Fibroblast of skin of left biceps (primary cell): ENCODE measurements around the gene SNRNP25.
"Not testable (repeated sequence)": the region's sequence is repeated elsewhere in the genome, so short reads cannot be mapped to it uniquely, and the experiment has no call there.

Experiments
- DNase-seq, 2 experiments: peaks; one replicate each; pipeline ENCODE4 v3.0.0-alpha.2; 2013; ENCODE audit warnings: low read depth in 2 of 2

SNRNP25 gene

DNA sequence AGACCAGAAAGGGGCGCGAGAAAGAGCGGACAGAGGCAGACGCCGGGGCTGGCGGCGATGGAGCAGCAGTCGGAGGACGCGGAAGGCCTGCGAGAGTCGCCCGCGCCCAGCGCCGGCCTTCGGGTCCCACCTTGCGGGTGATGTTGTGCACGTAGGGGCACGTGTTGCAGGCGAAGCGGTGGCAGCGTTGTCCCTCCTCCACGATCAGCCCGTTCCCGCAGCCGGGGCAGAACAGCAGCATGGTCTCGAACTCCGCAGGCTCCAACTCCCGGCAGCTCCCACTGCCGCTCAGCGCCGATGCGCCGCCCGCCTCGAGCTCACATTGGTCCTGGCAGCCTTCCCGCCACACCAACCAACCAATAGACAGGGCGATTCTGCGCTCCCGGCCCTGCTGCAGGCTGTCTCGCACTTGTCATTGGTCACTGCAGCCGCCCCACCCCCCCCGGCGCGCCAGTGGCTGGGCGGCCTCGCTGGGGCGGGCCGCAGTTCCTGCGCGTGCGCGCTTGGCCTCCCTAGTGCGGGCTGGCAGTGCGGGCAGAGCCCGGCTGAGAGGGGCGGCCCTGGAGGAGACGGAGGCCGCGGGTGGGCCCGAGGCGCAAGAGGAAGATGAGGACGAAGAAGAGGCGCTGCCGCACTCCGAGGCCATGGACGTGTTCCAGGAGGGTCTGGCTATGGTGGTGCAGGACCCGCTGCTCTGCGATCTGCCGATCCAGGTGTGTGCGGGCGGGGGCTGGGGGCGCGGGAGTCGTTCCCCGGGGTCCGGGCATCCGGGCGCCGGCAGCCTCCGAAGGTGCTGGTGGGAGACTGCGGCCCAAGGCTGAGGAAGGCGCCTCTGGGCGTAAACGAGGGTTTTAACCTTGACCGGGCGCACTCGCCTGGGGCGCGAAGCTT is at the start of gene SNRNP25, which contains the start of gene POLR3K:
SNRNP25 (plus strand) TSS at position 483 of the 891 bp plus-strand sequence; CDS start at position 672, 189 bp downstream.
POLR3K (minus strand) TSS at position 263 of the 891 bp plus-strand sequence; CDS start at position 241, 22 bp downstream.
- peak; percentile 96 for DNase-seq

DNA sequence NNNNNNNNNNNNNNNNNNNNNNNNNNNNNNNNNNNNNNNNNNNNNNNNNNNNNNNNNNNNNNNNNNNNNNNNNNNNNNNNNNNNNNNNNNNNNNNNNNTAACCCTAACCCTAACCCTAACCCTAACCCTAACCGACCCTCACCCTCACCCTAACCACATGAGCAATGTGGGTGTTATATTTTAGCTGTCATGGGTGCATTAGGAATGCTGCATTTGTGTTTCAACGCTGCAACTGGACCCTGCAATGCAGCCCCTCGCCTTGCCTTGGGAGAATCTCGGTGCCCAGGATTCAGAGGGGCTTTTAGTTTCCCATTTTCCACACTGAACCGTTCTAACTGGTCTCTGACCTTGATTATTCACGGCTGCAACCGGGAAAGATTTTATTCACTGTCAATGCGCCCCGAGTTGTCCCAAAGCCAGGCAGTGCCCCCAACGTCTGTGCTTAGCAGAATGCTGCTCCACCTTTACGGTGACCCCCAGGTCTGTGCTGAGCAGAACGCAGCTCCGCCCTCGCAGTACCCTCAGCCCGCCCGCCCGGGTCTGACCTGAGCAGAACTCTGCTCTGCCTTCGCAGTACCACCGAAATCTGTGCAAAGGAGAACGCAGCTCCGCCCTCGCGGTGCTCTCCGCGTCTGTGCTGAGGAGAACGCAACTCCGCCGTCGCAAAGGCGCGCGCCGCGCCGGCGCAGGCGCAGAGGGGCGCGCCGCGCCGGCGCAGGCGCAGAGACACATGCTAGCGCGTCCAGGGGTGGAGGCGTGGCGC is 43.5 kb upstream of the SNRNP25 start:
- no peak for DNase-seq

DNA sequence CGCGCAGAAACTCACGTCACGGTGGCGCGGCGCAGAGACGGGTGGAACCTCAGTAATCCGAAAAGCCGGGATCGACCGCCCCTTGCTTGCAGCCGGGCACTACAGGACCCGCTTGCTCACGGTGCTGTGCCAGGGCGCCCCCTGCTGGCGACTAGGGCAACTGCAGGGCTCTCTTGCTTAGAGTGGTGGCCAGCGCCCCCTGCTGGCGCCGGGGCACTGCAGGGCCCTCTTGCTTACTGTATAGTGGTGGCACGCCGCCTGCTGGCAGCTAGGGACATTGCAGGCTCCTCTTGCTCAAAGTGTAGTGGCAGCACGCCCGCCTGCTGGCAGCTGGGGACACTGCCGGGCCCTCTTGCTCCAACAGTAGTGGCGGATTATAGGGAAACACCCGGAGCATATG is 42.9 kb upstream of the SNRNP25 start:
- not testable (repeated sequence) for DNase-seq

DNA sequence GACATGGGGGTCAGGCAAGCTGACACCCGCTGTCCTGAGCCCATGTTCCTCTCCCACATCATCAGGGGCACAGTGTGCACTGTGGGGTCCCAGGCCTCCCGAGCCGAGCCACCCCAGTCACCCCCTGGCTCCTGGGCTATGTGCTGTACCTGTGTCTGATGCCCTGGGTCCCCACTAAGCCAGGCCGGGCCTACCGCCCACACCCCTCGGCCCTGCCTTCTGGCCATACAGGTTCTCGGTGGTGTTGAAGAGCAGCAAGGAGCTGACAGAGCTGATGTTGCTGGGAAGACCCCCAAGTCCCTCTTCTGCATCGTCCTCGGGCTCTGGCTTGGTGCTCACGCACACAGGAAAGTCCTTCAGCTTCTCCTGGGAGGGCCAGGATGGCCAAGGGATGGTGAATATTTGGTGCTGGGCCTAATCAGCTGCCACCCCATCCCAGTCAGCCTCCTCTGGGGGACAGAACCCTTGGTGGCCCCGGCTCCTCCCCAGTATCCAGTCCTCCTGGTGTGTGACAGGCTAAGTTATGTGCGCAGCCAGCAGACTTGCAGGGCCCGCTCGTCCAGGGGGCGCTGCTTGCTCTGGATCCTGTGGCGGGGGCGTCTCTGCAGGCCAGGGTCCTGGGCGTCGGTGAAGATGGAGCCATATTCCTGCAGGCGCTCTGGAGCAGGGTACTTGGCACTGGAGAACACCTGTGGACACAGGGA is 36.4 kb upstream of the SNRNP25 start:
- DNase-seq: not testable (repeated sequence)

DNA sequence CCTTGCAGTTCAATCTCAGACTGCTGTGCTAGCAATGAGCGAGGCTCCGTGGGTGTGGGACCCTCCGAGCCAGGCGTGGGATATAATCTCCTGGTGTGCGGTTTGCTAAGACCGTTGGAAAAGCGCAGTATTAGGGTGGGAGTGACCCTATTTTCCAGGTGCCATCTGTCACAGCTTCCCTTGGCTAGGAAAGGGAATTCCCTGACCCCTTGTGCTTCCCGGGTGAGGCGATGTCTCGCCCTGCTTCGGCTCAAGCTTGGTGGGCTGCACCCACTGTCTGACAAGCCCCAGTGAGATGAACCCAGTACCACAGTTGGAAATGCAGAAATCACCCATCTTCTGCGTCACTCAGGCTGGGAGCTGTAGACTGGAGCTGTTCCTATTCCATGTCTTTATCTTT is 32.7 kb upstream of the SNRNP25 start:
- not testable (repeated sequence) for DNase-seq

DNA sequence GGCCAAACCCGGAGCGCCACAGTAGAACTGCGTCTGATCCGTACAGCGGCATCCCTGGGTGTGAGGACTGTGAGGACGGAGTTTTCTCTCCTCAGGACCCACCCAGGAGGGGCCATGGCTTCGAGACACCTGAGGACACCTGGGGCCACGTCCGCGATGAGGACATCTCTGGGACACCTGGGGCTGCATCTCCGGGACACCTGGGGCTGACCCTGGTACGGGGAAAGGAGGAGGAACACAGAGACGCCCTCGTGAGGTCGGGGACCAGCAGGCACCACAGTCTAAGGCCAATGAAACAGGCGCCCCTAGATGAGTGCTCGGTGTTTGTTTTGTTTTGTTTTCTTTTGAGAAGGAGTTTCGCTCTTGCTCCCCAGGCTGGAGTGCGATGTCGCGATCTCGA is 29.5 kb upstream of the SNRNP25 start:
- not testable (repeated sequence) for DNase-seq

DNA sequence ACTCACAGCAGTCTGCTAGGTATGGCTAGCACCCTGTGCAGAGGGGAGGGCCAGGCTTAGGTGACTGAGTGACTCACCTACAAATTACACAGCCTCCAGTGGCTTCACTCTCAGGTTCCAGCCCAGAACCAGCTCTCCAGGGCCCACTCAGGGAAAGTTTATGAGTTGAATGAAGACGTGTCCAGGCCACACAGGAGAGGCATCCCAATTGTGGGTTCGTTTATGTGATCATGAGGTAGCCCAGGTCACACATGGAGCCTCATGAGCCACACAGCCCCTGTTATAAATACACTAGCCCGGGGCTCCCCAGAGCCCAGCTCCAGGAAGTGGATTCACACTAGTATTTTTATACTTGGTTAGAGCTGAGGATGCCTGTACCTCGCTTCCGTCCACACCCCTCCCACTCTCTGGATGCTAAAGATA is 27.7 kb upstream of the SNRNP25 start:
- DNase-seq: not testable (repeated sequence)

DNA sequence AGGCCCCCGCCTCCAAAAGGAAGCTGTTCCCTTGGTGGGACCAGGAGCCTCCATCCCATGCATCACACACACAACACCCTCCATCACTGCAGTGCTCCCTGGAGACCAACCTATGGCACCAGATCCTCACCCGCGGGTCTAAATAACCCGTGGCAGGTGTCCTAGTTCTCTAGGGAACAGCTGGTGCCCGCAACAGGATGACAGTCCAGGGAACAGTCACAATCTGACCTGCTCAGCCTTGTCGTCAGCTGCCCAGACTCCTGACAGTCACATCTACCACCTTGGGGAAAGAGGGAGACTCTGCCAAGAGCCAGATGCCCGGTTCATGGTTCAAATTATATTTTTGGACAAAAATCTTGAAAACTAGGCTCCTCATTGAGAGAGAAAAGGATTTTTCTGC is 23.0 kb upstream of the SNRNP25 start:
- DNase-seq: not testable (repeated sequence)

DNA sequence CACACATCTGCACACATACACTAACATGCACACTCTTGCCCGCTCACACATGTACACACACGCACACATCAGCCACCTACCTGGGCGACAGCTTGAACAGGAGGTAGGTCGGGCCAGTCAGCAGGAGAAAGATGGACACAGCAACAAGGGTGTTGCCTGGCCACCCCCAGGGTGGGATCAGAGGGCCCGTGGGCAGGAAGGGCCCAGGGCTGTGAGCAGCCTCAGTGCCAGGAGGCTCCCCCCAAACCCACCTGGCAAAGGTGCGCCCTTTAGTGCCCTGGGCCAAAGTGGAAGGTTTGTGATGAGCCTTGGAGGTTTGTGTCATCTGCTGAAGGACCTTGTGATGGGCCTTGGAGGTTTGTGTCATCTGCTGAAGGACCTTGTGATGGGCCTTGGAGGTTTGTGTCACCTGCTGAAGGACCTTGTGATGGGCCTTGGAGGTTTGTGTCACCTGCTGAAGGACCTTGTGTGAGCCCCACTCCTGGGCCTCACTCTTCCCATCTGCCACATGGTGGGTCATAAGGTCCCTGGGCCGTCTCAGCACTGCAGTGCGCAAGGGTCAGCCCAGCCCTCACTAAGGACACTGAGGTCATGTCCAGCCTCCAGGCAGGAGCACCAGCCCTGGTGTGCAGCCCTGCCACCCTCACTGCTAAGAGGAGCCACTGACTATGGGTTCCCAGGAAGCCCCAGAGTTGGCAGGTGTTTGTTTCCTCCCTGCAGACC is 20.3 kb upstream of the SNRNP25 start:
- DNase-seq: not testable (repeated sequence)

DNA sequence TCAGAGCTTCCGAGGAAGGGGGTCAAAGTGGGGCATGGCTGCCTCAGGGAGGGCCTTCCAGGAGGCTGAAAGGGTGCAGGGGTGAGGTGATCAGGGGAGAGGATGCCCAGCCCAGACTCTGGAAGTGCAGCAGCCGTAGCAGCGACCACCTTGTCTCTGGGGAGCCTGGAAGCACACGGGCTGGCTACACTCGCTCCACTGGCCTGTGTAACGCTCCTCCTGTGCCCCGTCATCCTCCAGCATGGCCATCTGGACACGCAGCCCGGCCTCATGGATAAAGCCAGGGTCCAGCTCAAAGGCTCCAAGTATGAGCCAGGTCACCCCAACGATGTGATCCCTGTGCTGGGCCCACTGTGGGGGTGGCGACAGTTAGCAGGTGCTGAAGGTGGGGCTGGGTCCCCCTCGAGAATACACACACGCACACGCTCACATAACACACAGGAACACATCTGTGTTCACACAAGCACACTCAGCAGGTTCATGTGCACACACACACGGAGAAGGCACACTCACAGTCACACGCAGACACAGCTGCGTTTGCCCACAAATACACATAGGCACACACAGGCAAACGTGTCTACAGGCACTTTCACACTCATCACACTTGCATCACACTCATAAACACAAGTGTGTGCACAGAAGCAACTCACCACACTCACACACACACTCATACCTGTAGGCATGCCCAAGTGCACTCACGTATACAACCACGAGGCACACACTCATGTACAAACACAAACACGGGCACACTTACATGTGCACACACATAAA is 19.6 kb upstream of the SNRNP25 start:
- DNase-seq: no peak

DNA sequence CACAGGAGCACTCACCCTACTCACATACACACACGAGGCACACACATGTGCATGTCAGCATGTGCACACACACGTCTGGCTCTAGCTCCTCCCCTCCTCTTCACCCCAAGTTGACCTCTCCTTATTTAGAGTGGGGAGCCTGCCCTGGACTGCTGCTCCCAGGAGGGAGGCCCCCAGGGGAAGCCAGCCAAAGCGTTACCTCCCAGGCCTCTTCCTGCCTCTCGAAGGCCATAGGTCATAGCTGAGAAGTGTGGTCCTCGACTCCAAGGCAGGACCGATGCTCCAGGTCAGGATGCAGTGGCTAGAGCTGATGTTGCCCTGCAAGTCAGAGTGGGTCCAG is 19.0 kb upstream of the SNRNP25 start:
- no peak for DNase-seq

DNA sequence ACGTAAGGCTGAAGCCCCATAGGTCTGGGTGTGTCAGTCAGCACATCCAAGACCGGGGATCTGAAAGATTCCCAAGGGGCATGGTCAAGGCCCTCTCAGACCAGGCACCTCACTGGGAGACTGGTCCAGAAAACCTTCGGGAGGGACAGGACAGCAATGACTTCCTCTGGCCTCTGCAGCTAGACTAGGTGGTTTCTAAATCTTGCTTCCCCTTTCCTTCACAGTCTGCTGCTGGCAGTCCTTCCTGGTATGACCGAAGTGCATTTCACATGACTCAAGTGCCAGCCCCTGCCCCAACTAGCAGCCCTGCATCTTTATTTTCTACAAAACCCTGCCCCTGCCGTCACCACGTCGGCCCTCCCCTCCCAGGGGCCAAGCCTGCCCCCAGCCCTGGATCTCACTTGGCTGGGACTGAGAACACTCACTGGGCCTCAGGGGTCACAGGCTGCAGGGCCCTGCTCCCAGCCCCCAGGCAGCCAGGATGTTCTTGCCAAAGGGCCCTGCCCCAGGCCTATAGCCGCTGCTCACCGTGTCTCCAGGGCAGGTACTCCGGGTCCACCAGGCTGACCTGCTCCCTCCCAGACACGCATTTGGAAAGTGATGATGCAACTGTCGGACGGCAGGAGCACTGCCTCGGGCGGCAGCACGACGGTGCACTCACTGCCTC is 18.5 kb upstream of the SNRNP25 start:
- DNase-seq: no peak

DNA sequence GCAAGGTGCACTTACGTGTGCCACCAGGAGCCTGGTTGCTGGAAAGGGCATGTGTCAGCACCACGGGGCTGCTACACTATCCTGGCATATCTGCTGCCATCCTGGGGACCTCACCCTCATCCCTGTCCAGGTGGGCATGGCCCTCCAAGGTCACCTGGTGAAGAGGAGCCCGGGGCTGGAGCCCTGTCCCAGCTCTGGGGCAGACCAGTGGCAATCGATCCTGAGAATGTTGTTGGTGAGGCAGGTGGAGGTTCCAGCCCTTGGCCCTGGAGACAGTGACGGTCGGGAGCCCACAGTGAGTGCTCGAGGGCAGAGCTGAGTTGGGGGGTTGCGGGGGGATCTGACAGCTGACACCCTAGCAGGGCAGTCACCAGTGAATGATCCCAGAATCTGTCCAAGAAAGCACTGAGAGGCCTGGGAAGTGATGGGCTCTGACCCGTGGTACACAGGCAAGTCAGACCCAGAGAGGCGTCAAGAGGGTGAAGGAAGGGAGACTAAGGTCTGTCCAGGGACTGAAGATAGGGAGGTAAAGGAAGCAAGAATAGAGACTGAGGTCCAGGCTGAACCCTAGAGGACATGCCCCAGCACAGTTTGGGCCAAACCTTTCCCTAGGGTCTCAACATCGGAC is 17.8 kb upstream of the SNRNP25 start:
- DNase-seq: no peak

DNA sequence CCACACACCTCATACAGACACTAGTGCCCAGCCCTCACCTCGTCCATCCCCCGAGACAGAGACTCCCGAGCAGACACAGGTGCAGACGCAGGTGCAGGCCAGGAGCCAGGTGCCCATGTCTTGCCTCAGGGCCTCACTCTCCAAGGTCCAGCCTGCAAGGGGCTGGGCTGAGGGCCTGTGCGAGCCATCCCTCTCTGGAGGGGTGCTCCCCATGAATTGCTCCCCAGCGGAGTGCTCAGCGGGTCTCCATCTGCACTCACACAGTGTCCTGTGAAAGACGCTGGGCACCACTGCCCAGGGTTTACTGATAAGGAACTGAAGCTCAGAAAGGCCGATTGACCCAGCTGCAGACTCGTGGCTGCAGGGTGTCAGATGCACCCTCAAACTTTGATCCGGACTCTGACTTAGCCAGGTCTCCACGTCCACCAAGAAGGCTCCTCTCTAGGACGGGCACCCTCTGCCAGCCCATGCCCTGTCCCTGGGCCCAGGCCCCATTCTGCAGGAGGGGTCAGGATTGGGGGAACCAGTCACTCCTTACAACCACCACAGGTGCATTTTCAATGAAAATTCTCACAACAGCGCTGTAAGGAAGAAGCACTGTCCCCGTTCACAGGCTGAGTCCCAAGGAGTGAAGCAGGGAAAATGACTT is 17.2 kb upstream of the SNRNP25 start:
- DNase-seq: no peak

DNA sequence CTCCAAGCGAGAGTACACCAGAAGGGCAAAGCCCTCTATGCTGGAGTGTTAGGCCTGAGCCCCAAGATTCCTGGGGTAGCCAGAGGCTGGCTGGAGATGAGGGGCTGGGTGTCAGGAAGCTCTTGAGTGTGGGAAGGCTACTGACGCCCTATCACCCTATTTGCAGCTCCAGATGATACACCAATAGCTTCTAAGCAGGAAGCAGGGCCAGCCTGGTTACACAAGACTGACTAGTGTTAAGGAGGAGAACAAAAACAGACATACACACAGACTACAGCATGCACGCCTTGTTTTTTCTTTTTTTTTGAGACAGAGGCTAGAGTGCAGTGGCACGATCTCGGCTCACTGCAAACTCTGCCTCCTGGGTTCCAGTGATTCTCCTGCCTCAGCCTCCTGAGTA is 16.1 kb upstream of the SNRNP25 start:
- no peak for DNase-seq

DNA sequence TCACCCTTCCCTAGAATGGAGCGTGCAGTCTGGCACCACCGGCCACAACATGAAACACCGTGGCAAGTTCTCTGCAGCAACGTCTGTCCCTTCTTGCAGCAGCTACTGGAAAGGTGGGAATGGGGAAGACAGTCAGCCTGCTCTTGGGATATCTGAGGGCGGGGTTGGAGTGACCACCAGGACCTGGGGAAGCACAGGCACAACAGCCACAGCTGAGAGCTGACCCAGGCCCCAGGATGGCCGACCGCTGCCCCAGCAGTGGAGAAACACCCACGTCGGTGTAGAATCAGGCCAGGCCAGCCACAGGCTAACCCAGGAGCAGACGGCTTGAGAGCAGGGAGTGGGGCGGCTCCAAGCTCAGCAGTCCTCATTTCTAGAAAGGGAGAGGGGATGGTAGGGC is 15.4 kb upstream of the SNRNP25 start:
- not testable (repeated sequence) for DNase-seq

DNA sequence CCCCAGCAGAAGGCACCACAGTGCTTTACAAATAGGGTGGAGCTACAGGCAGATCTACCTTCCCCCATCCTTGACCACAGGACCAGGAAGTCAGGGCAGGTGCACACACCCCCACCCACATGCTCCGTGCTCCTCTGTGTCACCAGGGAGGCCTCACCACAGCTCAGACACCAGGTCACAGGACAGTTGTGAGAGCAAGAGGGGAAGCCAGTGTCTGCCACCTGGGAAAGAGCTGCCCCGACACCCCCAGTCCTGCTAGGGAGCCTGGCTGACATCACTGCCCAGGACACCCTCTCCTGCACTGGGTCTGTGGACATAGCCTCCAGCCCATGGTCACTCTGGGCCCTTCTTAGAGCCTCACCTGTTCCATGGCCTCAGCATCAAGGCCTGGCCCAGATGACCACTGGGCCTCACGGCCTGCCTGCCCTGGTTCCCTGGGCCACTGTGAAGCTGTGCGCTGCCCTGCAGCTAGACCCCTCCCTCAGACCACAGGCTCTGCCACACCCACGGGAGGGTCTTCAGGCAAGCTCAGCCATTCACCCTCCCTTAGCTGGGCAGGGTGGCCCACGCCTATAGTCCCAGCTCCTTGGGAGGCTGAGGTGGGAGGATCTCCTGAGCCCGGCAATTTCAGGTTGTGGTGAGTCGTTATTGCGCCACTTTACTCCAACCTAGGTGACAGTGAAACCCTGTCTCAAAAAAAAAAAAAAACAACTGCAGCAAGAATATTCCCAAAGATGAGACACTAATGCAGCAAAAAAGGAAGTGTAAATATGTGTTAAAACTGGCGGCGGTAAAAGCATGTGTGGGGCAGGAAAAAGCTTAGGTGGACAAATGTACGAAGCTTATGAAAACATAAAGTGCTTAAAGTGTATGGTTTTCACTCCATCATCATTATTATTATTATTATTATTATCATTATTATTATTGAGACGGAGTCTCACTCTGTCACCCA is 14.4 kb upstream of the SNRNP25 start:
- no peak for DNase-seq
